NCI-H1105 treated with DMSO at 0.1 percent for 48 hours (cell line): ENCODE data around the gene CSF2RB.
A peak's percentile ranks its signal among the peaks of the same experiment; 100 is the strongest.

Experiments
- DNase-seq: peaks from one replicate; lab custom pipeline; 2025; lab: John Stamatoyannopoulos, UW

Gene CSF2RB

GRCh38 chr22:36913427-36914389 lies at the start of gene CSF2RB:
Gene CSF2RB, plus strand, starts transcription at chr22:36913628. Its CDS starts 8,580 bp downstream, at chr22:36922208.
- no peak for DNase-seq

- DNase-seq = no peak
These were observed 49.4 kb upstream of the CSF2RB start for GRCh38 chr22:36863979-36864378.

- no peak for DNase-seq
These were observed 48.8 kb upstream of the CSF2RB start for GRCh38 chr22:36864454-36865215.

- no peak for DNase-seq
These were observed 48.1 kb upstream of the CSF2RB start for GRCh38 chr22:36865346-36865745.

GRCh38 chr22:36867695-36868094 lies 45.7 kb upstream of the CSF2RB start:
- no peak for DNase-seq

- no peak for DNase-seq
These were observed 44.8 kb upstream of the CSF2RB start for GRCh38 chr22:36868546-36869181.

- DNase-seq = no peak
These were observed 43.2 kb upstream of the CSF2RB start for GRCh38 chr22:36870250-36870649.

GRCh38 chr22:36871669-36872081 lies 41.8 kb upstream of the CSF2RB start:
- no peak for DNase-seq

GRCh38 chr22:36872084-36872483 lies 41.3 kb upstream of the CSF2RB start:
- DNase-seq = no peak

- no peak for DNase-seq
These were observed 40.4 kb upstream of the CSF2RB start for GRCh38 chr22:36872866-36873498.

GRCh38 chr22:36873614-36874308 lies 39.7 kb upstream of the CSF2RB start:
- DNase-seq = peak; percentile 9

GRCh38 chr22:36874309-36874696 lies 39.1 kb upstream of the CSF2RB start:
- DNase-seq = no peak

GRCh38 chr22:36874736-36875135 lies 38.7 kb upstream of the CSF2RB start:
- no peak for DNase-seq

GRCh38 chr22:36875741-36876140 lies 37.7 kb upstream of the CSF2RB start:
- no peak for DNase-seq

- no peak for DNase-seq
These were observed 33.7 kb upstream of the CSF2RB start for GRCh38 chr22:36879775-36880174.

GRCh38 chr22:36881504-36882245 lies 31.8 kb upstream of the CSF2RB start:
- no peak for DNase-seq

- no peak for DNase-seq
These were observed 28.9 kb upstream of the CSF2RB start for GRCh38 chr22:36884349-36885158.

- no peak for DNase-seq
These were observed 28.0 kb upstream of the CSF2RB start for GRCh38 chr22:36885474-36885873.

GRCh38 chr22:36886016-36886415 lies 27.4 kb upstream of the CSF2RB start:
- no peak for DNase-seq

GRCh38 chr22:36887162-36887561 lies 26.3 kb upstream of the CSF2RB start:
- DNase-seq = no peak
